GM12873 (cell line): ENCODE data around the gene SLITRK3.

Experiments used
- CTCF ChIP-seq: IDR thresholded peaks from 2 replicates; pipeline ENCODE4 v1.5.1; 2012; ENCODE audit warnings: low read depth, mild to moderate bottlenecking, moderate library complexity, low read length, control low read depth; ENCODE audit not compliant: insufficient read depth; ENCODE audit errors: missing control alignments

Gene SLITRK3

GRCh38 chr3:165158011-165158410, 38.2 kb downstream of the SLITRK3 start:
- TF ChIP-seq CTCF, result no peak

GRCh38 chr3:165156757-165157420, 39.3 kb downstream of the SLITRK3 start:
- TF ChIP-seq CTCF, result no peak

GRCh38 chr3:165148876-165149441, 47.2 kb downstream of the SLITRK3 start:
- TF ChIP-seq CTCF, result no peak

- no peak for TF ChIP-seq CTCF
Measured at GRCh38 chr3:165144271-165144670, 51.9 kb downstream of the SLITRK3 start.
